Measurements from ENCODE around the gene WRAP53.

The WRAP53 gene

GRCh38 chr17:7747635-7748071 lies 59.4 kb downstream of the WRAP53 start:
- DNase-seq = no peak

DNA sequence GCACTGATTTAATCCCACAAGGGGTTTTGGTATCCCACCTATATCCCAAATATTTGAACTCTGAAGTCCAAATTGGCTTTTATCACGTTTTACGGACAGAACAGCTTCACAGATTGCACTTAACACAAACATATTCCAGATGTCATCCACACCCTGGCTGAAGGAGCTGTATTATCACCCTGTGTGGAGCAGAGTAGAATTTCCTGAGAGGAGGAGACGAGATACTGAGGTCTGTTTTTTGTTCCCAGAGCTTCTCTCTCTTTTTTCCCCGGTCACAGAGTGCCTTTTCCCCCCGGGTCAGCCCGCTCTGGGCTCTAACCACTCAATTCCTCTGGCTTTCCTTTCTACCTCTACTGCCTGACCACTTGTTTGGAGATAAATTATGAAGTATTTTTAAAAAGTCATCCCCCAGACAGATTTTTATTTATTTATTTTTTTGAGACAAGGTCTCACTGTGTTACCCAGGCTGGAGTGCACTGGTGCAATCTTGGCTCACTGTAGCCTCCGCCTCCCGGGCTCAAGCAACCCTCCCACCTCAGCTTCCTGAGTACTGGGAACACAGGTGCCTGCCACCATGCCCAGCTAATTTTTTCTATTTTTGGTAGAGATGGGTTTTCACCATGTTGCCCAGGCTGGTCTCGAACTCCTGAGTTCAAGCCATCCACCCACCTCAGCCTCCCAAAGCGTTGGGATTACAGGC lies 59.9 kb downstream of the WRAP53 start:
- DNase-seq = no peak

DNA sequence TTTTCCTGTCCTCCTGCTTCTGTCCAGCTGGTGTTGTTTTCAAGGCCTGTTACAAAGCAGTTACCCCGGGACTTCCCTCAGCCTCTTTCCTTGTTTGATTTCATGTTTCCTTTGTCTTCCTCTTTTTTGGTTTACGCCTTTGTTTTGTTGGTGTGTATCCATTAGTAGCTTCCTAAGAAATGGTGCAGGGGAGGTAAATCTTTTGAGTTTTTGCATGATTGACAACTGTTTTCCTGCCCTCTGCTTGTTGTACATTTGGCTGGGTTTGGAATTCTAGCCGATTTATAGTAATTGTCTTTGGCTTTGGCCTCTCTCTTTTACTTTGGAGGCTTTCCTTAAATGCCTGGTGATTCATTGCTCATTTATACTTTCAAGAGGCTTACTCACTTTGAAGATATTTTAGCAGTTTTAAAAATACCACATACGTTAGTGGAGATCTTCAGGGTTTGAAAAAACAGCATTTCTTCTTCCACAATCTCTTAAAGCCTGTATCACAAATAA lies 62.1 kb downstream of the WRAP53 start:
- no peak for DNase-seq
